Sigmoid colon (tissue), 7 donors: ENCODE measurements around the gene RPL18A. TPM values are rescaled to one million over a fixed set of nuclear protein-coding genes. Genes with fewer than 3 reads are reported as not detected.

Source experiments
- DNase-seq: peaks from one replicate; pipeline ENCODE4 v3.0.0-alpha.2; 2019
- H3K27ac ChIP-seq, 4 donors: fragments of 200-600 bp; sonication (generic); one replicate each; pipeline ENCODE4 v1.5.1; 2016 to 2019; ENCODE audit warnings: mild to moderate bottlenecking in 1 of 4
- H3K27me3 ChIP-seq, 3 donors: fragments of 200-600 bp; sonication (generic); one replicate each; pipeline ENCODE4 v1.5.1; 2019; ENCODE audit warnings: mild to moderate bottlenecking in 1 of 3
- H3K36me3 ChIP-seq, 4 donors: fragments of 200-600 bp; sonication (generic); one replicate each; pipeline ENCODE4 v1.5.1; 2016 to 2019
- H3K4me1 ChIP-seq, 4 donors: fragments of 200-600 bp; sonication (generic); one replicate each; pipeline ENCODE4 v1.5.1; 2017 to 2019
- H3K4me3 ChIP-seq, 4 donors: fragments of 200-600 bp; sonication (generic); one replicate each; pipeline ENCODE4 v1.5.1; 2017 to 2019; ENCODE audit warnings: mild to moderate bottlenecking in 2 of 4, moderate library complexity in 1 of 4
- H3K9me3 ChIP-seq, 4 donors: fragments of 200-600 bp in 3 of 4; sonication (generic) in 3 of 4; one replicate each; pipeline versions ENCODE4 v1.5.1 to v1.6.1; 2013 to 2019
- CTCF ChIP-seq, 4 experiments: fragments of 450-650 bp in 3 of 4; fragments of 200-600 bp in 1 of 4; IDR thresholded peaks; one replicate each; pipeline ENCODE4 v1.5.1; 2016 to 2019; ENCODE audit warnings: antibody characterized with exemption in 4 of 4, mild to moderate bottlenecking in 3 of 4, moderate library complexity in 2 of 4
- EP300 ChIP-seq, 4 donors: sonication (generic); formaldehyde crosslinking; IDR thresholded peaks; one replicate each; pipeline ENCODE4 v1.6.1; 2017; ENCODE audit warnings: antibody characterized with exemption in 4 of 4
- POLR2A ChIP-seq, 2 donors: fragments of 450-650 bp; IDR thresholded peaks; one replicate each; pipeline ENCODE4 v1.6.1; 2016; ENCODE audit warnings: antibody characterized with exemption in 2 of 2, mild to moderate bottlenecking in 2 of 2, moderate library complexity in 2 of 2
- POLR2AphosphoS5 ChIP-seq, 4 donors: sonication (generic); formaldehyde crosslinking; IDR thresholded peaks; one replicate each; pipeline ENCODE4 v1.6.1; 2017; ENCODE audit warnings: antibody characterized with exemption in 4 of 4
- WGBS, 2 donors: extraction: QIAGEN DNeasy Blood & Tissue Kit; methylation state at CpG; one replicate each; pipeline ENCODE4 v1.1.7; 2013; 5-methylcytosine and 5-hydroxymethylcytosine counted together
- intact Hi-C: fragments of 100-400 bp; cut with DNase I; formaldehyde crosslinking; loops from one replicate; pipeline ENCODE4 v1.15.1; 2023
- polyA plus RNA-seq, 3 donors: library from polyadenylated mRNA; stranded (reverse); fragments of 200-250 nt; gene quantifications; one replicate each; pipeline ENCODE4 v1.2.3, GENCODE V29; 2013
- total RNA-seq, 4 donors: library from RNA; depleted of rRNA; stranded (reverse); fragments of >200 nt; gene quantifications; one replicate each; pipeline ENCODE4 v1.1.0, GENCODE V29; 2016
- donor health status: healthy with polysubstance abuse.
- donor health status: Bipolar disorder and iron deficiency.
- donor health status: healthy.

RPL18A gene
- total and polyA plus RNA-seq, 7 donors: 1,686 to 3,945 (median 2,372) TPM

GRCh38 chr19:17861542-17862402 lies 2.1 kb downstream of the RPL18A start:
- WGBS, 2 donors: 65 to 82% methylated on average over 23 of the region's 23 CpGs
- H3K4me3 ChIP-seq: peak overlapping the region in 1 of 4 donors; percentile 97
- intact Hi-C loops: no loop called here
- H3K27me3 ChIP-seq: no peaks in the 10 kb centered on the region
- H3K36me3 ChIP-seq: peaks cover 24 to 49% (median 35%) of the 10 kb centered on the region in 4 donors
- no peak for DNase-seq
- H3K27ac ChIP-seq: peak overlapping the region in 1 of 4 donors; percentile 95
- TF ChIP-seq EP300 (IDR thresholded peaks at IDR 0.05) (no peak), POLR2AphosphoS5 (IDR thresholded peaks at IDR 0.05) (no peak)
- no peaks in the 10 kb centered on the region for H3K9me3 ChIP-seq
- H3K4me1 ChIP-seq: peaks cover 0 to 24% (median 21%) of the 10 kb centered on the region in 4 donors

GRCh38 chr19:17862711-17863519 lies 3.2 kb downstream of the RPL18A start:
- TF ChIP-seq POLR2AphosphoS5 (IDR thresholded peaks at IDR 0.05) (no peak), POLR2A (IDR thresholded peaks at IDR 0.05) (no peak), EP300 (IDR thresholded peaks at IDR 0.05) (no peak), CTCF (IDR thresholded peaks at IDR 0.05) (no peak)
- intact Hi-C loops: no loop called here
- H3K27ac ChIP-seq: no peak overlapping the region

GRCh38 chr19:17863520-17864182 lies 3.9 kb downstream of the RPL18A start:
- TF ChIP-seq POLR2A (IDR thresholded peaks at IDR 0.05): no peak
- TF ChIP-seq CTCF (IDR thresholded peaks at IDR 0.05): no peak
- no peak for TF ChIP-seq POLR2AphosphoS5 (IDR thresholded peaks at IDR 0.05)
- no peak for TF ChIP-seq EP300 (IDR thresholded peaks at IDR 0.05)
- intact Hi-C loops: no loop called here
- Histone ChIP-seq H3K36me3 (peaks cover 24 to 49% (median 35%) of the 10 kb centered on the region in 4 donors), H3K4me1 (peaks cover 0 to 24% (median 21%) of the 10 kb centered on the region in 4 donors), H3K27ac (no peak overlapping the region), H3K27me3 (no peaks in the 10 kb centered on the region), H3K9me3 (no peaks in the 10 kb centered on the region), H3K4me3 (no peak overlapping the region)
- no peak for DNase-seq
- 63 to 83% methylated on average over 8 of the region's 8 CpGs for WGBS, 2 donors

More at GRCh38 chr19:17862711-17863519, 3.2 kb downstream of the RPL18A start:
- no peaks in the 10 kb centered on the region for H3K27me3 ChIP-seq
- H3K9me3 ChIP-seq: no peaks in the 10 kb centered on the region
- DNase-seq: no peak
- peaks cover 0 to 24% (median 21%) of the 10 kb centered on the region in 4 donors for H3K4me1 ChIP-seq
- 67 to 83% methylated on average over 31 of the region's 31 CpGs for WGBS, 2 donors
- peaks cover 24 to 49% (median 35%) of the 10 kb centered on the region in 4 donors for H3K36me3 ChIP-seq
- H3K4me3 ChIP-seq: no peak overlapping the region

GRCh38 chr19:17865364-17866311 lies 5.9 kb downstream of the RPL18A start:
- intact Hi-C loops: no loop called here
- DNase-seq: no peak
- H3K27me3 ChIP-seq: peaks cover 0 to 11% (median 8%) of the 10 kb centered on the region in 3 donors
- 31 to 68% methylated on average over 13 of the region's 13 CpGs for WGBS, 2 donors
- H3K27ac ChIP-seq: no peak overlapping the region
- peaks cover 0 to 18% (median 15%) of the 10 kb centered on the region in 4 donors for H3K4me1 ChIP-seq
- no peak overlapping the region for H3K4me3 ChIP-seq
- peaks cover 24 to 49% (median 35%) of the 10 kb centered on the region in 4 donors for H3K36me3 ChIP-seq
- no peaks in the 10 kb centered on the region for H3K9me3 ChIP-seq
- TF ChIP-seq POLR2AphosphoS5 (IDR thresholded peaks at IDR 0.05) (peak in 1 of 4 donors; percentile 50), CTCF (IDR thresholded peaks at IDR 0.05) (no peak), POLR2A (IDR thresholded peaks at IDR 0.05) (no peak)
